ENCODE measurements around the gene VAMP3.
"Not testable (repeated sequence)": the region's sequence is repeated elsewhere in the genome, so short reads cannot be mapped to it uniquely, and the experiment has no call there.

Gene VAMP3

DNA sequence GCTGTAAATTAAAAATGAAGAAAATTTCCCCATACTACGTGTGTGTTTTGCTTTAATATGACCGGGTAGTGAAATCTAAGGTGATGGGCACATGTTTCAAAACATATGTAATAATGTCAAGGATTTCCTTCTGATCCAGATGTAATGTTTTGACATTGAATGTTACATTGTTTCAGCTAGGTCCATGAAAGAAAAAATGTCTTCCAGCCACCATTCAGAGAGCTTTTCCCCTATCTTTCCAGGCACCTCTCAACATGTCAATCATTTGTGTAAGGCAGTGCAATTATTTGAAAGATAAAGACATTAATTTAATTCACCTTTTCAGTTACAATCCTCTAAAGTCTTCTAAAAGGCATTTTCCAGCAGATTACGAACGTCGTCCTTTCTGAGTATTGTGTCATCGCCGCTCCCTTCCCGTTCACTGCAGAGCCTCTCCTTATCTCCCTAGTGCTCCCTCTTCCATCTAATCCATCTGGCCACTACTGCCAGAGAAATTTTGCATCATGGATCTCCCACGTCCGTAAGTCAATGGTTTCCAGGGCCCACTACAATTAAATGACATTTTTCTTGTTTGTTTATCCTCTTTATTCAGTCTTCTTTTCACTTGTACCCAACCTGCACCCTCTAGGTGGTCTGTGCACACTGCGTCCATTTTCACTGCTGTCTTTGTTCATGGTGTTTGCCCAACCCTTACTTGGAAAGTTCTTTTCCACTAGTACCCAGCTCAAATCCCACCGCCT, 1.3 kb upstream of the VAMP3 start:
- DNase-seq = no peak

DNA sequence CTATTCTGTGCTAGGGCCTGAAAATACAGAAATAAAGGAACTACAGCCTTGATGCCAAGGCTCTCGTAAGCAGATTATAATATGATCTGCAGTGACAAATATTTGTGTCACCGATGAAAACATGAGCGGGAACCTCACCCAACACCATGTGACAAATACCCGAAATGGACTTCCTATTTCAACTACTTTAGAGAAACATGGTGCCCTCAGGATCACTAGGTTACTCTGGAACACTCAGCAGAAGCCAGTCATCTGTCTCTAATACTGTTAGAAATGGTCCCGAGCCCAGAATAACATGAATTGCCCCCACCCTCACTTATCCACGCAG, 463 bp upstream of the VAMP3 start:
- DNase-seq = peak; percentile 28

DNA sequence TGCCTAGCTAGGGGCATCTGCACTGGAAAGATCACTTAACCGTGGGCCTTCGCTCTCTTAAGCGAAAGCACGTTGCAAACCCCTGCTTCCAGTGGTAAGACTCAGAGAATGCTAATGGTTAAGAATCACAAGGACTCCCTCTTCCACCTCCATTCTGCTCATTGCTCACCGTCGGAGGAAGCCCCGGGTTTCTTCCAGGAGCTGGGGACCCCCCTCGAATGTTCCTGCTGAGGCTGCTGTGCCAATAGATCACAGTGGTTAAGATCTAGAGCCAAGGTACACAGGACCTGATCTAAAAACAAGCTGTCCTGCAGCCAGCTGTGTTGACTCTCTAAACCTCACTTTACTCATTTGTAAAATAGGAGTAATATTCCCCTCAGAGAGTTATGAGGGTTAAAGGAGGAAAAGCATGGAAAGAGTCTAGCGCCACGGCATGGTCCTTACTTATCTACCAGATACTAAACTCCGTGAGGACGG, 765 bp downstream of the VAMP3 start:
- no peak for DNase-seq

DNA sequence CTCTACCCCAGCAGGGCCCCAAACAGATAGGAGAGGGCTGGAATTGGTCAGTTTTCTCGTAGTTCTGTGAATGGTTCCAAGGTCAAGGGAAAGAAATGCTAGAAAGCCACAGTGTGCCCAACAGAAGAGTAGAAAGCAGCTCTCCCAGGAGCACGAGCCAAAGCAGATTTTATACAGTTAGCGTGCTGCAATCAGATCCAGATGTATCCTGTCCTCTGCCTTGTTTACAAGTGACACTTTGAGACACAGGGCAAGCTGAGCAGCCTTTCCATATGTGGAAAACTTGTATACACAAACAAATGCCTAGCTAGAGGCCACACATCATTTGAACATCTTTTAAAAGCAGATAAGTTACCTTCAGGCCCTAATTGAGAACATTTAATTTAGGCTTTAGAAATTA, 6.5 kb downstream of the VAMP3 start:
- DNase-seq = no peak

DNA sequence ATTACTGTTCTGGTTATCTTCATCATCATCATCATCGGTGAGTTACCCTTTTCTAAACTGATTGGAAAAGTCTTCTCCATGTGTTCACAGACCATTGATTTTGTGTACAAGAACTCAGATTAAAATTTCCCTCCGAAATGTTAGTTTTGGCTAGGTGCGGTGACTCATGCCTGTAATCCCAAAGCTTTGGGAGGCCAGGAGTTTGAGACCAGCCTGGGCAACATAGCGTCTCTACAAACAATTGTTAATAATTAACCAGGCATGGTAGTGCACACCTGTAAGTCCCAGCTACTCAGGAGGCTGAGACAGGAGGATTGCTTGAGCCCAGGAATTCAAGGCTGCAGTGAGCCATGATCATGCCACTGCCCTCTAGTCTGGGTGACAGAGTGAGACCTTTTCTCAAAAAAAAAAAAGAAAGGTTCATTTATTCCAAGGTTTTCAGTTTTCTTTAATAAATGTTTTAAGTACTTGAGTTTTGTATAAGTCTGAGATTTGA, 7.1 kb downstream of the VAMP3 start:
- DNase-seq = no peak

DNA sequence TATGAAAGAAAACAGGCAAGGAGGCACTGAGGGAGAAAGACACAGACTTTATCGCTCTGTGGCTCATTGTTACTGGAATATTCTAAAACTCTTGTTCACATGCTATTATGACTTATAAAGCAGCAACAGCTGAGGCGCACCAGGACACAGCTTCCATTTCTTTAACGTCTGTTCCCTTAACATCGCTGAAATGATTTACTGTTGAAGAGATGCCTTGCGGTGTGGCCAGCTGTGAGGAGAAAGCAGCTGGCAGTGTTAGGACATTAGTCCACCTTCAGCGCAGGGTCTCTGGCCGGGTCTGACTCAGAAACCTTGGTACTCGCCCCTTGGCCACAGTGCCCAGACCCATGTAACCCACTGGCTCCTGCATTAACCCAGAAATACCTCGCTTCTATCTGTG, 9.9 kb downstream of the VAMP3 start:
- no peak for DNase-seq

DNA sequence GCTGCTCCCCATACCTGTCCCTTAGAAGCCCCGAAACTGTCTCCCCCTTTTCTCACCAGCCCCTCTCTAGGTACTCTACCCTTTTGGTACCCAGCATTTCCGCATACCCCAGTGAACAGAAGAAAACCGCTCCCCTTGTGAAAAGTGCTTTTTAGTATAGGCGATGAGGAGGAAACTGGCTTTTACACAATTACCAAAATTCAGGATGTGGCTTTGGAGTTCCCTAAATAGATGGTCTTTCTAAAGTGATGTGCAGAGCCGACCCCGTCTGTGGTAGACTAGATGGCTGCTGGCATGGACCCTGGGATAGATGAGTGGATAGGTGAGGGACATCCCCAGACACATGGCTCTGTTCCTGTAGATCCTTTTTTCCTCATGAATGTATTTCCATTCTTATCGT, 10.4 kb downstream of the VAMP3 start:
- DNase-seq = no peak

DNA sequence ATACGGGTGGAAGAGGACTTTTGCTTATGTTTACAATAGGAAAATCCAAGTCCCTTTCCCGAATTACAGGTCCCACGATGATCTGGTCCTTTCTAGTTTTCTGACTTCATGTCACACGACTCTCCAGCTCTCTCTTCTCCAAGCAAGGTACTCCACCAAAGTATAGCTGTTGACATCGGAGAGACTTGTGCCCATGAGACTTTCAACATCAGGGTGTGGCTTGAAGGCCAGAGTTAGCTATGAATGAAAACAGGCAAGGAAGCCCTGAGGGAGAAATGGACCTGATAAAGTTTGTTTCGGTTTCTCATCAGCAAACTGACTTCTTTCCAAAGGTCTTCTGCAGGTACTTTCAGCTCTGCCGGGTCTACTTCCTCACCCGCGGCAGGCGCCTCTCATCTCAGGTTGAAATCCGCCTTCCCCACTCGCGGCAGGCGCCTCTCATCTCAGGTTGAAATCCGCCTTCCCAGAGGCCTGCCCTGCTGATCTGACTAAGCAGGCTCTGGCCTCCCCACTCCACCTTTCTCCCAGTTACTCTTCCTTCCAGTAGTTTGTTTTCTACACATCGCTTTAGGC, 10.9 kb downstream of the VAMP3 start:
- DNase-seq = peak; percentile 21

DNA sequence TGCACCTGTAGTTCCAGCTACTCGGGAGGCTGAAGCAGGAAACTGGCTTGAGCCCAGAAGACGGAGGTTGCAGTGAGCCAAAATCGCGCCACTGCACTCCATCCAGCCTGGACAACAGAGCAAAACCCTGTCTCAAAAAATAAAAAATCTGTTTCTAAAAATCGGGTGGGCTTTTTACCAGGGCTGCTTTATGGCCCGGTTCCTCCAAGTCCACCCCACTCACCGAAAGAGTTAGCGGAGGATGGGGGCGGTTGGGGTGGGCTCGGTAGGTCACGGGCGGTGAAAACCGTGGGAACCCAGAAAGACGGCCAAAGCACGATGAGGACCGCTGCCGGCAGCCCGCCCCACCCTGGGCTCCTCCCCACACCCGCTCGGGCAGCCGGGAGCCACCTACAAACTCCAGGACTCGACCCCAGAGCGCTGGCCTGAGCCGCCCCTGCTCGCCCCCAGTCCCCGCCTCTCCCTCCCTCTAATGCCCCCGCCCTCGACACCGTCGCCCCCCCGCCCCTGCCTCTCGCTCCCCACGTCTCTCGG, 12.1 kb downstream of the VAMP3 start:
- no peak for DNase-seq

DNA sequence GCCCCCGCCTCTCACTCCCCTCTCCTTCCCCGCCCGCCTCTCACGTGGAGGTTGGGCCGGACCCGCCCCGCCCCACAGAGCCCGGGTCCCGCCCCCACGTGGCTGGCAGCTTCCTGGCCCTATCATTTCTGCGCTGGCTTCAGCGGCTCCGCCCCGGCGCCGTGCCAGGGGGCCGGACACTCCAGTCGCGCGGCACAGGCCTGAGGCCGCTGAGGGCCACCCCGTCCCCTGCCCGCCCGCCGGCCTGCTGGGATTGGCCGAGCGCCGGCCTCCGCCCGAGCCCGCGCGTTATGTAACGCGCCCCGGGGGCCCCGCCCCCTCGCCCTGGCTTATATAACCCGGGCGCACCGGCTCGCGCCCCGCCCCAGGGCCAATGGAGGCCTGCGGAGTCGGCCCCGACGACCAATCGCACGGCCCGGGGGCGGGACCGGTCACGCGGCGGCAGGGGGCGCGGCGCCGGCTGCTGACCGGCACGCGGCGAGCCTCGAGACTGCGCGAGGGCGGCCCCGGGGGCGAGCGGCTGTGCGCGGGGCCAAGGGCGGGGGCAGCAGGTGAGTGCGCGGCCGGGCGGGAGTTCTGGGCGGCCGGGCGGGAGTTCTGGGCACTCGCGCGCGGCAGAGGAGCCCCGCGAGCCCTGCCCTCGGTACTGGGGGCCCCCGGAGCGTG, 12.9 kb downstream of the VAMP3 start, which contains the start of gene PER3:
PER3 (plus strand) TSS at position 466 of the 666 bp plus-strand sequence. CDS start 587 bp downstream, outside the sequence.
- DNase-seq = peak; percentile 95

DNA sequence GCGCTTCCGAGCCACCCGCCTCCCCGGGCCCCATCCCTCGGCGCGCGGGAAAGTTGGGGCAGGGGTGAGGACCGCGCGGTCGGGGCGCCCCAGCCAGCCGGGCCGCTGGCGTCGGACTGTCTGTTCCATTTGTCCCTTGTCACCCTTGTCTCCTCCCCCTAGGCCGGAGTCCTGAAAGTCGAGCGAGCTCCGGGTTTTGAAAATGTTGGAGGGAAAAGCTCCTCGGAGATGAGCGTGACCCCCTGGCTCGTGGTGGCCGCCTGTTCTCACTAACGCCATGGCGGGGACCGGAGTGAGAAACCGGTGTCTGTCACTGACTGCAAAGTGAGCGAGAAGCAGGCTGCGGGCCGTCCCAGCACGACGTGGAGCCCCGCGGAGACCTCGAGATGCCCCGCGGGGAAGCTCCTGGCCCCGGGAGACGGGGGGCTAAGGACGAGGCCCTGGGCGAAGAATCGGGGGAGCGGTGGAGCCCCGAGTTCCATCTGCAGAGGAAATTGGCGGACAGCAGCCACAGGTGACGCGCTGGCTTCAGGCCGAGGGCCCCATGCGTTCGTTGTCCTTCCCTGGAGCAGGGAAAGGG, 13.5 kb downstream of the VAMP3 start:
- DNase-seq = no peak

DNA sequence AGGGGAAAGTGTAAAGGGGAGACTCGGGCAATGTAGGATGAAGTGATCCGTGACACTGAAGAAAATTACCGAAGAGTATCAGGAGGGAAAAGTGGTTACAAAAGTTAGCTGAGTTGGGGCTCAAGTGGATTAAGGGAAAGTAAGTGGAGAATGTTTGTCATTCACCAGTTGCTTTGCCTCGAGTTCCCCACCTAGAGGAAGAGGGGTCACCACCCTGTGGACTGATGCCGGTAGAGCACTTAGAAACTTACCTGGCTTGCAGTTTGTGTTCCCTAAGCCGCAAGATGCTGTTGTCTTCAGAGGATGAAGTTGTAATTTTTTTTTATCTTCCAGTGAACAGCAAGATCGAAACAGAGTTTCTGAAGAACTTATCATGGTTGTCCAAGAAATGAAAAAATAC, 14.0 kb downstream of the VAMP3 start:
- no peak for DNase-seq

DNA sequence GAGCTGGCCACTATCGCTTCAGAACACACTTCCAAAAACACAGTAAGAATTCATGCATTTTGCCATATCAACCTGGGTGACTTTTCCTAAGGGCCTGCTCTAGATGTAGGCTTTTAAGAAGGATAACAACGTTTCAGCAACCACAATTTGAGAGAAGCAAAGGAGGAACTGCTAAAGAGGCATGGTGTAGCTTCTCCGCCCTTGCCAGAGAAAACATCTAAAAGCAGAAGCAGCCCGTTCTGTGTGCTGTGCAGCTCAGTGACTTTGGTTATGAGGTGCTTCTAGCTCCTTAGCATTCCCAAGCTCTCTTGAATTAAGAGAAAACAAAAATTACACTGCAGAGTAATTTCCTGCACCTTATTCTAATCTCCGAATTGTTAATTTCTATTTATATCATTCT, 15.7 kb downstream of the VAMP3 start:
- no peak for DNase-seq

DNA sequence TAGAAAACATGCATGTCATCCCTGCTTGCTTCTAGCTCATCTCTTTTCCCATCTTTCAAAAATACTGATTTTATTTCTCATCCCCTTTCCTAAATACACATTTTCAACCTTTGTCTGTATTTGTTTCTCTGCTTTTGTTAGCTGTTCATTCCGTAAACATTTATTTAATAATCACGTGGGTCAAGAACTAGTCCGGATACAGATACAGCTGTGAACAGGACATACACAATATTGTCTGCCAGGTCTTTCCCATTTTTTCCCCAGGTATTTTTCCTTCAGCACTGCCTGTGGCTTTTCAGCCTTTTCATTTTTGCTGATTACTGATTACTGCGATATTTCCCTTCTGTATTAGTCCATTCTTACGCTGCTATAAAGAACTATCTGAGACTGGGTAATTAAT, 18.7 kb downstream of the VAMP3 start:
- DNase-seq = no peak

DNA sequence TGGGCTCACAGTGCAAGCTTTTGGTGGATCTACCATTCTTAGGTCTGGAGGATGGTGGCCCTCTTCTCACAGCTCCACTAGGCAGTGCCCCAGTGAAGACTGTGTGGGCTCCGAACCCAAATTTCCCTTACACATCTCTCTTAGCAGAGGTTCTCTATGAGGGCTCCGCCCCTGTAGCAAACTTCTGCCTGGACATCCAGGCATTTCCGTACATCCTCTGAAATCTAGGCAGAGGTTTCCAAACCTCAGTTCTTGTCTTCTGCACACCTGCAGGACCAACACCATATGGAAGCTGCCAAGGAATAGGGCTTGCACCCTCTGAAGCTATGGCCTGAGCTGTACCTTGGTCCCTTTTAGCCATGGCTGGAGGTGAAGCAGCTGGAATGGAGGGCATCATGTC, 19.9 kb downstream of the VAMP3 start:
- not testable (repeated sequence) for DNase-seq

DNA sequence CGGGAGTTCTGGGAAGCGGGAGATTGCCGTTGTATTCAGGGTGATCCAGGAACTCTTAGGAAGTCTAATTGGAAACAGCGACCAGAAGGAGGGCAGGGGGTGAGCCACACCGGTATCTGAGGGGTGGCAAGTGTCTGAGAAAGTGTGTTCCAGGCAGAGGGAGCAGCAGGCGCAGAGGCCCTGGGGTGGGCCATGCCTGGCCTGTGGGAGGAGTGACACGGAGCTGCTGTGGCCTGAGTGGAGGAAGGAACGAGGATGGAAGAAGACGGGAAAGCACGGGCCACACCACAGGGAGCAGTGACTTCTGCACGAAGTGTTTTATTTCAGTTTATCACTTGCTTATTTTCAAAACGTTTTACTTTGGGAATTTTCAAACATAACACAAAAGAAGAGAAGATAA, 24.3 kb downstream of the VAMP3 start:
- DNase-seq = no peak

DNA sequence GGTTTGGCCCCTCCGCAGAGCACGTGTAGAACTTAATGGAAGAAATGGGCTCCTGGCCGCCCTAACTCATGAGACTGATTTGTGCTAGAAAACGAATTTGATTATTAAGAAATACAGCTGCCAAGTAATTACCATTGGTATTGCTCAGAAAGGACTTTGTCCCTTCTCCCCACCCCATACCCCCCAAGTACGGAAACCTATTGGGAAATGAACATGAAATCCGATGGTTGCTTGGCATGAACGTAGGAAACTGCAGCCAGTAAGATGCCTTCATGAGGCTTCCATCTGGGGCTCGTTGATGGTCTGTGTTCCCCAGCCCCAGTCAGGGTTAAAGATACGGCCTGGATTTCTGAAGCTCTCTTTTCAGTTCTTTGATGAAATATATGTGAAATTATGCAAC, 34.4 kb downstream of the VAMP3 start:
- DNase-seq = no peak

DNA sequence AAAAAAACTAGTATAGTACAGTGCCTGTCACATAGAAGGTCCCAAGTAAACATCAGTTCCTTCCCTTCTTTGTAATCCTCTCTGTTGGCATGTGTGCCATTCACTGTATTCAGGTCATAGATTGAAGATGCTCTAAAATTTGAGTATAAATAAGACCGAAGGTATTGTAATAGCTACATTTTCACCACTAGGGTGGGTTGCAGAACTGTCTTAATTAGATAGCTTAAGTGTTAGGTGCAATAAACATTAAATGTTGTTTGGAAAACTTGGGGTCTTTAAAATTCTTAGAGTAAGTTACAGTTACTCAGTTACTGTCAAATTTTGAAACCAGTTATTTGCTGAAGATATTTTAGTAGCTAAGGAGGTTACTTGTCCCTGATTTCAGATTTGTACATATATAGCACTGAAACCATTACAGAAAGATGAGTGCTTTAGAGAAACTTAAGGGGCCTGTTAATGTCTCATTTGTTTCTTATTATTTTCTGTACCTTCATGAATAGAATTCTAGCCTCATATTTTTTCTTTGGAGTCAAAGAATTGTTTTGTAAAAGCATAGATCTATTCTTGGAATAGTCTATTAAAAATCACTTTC, 37.3 kb downstream of the VAMP3 start:
- no peak for DNase-seq

DNA sequence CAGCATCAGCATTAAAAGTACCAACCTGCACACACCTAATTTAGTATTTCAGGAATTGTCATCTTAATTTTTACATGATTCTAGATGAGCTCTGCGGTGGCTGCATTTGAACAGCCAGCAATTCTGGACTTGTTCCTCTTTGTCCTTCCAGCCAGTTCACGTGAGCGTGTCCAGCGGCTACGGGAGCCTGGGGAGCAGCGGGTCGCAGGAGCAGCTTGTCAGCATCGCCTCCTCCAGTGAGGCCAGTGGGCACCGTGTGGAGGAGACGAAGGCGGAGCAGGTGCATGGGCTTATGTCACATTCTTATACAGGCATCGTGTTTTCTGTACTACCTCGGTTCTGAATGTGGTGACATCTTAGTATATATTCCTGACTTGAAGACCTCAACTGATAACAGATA, 38.6 kb downstream of the VAMP3 start:
- DNase-seq = no peak

DNA sequence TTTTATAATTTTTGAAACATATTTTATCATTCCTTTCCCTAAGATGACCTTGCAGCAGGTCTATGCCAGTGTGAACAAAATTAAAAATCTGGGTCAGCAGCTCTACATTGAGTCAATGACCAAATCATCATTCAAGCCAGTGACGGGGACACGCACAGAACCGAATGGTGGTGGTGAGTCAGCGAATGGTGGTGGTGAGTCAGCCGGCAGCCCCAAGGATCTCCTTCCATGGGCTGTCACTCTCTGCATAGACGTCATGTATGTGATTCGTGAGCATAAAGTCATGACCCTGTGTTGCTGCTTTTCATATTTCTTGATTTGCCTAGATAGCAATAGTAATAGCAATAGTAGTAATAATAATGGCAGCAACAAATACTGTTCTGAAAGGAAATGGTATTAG, 39.3 kb downstream of the VAMP3 start:
- peak; percentile 4 for DNase-seq

DNA sequence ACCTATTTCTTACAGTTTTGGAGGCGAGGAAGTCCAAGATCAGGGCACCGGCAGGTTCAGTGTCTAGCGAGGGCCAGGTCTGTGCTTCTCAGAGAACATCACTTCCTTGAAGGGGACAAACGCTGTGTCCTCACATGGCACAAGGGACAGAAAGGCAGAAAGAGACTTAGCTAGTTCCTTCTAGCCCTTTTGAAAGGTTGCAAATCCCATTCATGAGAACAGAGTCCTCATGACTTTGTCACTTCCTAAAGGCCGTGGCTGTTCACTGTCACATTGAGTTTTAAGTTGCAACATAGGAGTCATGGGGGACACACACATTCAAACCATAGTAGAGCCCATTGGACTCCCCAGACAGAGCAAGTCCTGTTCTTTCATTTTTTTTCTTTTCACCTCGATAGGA, 40.4 kb downstream of the VAMP3 start:
- DNase-seq = no peak

DNA sequence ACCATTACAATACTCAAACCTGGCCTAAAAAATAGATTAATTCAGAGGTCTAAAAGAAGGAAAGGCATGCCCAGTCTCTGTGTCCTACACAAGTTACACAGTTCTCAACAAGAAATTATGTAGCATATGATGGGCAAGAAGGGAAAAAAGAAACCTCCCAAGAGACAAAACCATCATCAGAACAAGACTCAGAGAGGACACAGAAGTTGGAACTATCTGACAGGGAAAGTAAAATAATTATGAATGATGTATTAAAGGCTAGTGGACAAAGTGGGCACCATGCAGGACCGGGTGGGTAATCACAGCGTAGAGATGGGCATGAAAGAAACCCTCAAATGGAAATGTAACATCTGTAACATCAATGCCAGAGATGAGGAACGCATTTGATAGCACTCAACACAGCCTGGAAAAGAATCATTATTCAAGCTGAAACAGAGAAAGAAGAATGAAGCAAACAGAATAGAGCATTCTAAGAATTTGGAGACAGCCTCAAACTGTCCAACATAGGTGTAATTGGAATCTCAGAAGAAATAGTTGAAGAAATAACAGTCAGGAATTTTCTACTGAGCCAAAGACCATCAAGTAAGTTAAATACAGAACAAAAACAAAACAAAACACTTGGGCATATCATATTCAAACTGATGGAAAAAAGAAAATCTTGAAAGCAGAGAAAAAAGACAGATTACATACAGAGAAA, 42.7 kb downstream of the VAMP3 start:
- no peak for DNase-seq

DNA sequence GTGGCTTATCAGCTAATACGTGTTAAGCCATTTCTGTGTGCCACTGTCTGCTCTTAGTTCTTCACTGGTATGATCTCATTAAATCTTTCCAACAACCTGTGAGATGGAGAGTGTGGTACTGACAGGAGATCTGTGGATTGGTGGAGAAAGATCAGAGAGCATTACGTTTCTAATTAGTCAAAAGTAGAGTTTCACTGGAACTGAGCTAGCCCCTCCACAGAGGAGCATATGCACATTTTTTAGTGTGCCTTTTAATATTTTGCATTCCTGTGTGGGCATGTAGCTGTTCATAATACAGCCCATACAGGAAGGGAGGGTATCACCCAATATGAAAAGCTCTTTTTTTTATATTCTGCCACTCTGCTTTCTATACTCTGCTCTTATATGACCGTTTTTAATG, 50.2 kb downstream of the VAMP3 start:
- DNase-seq = no peak

All from CD4-positive, alpha-beta T cell treated with Interferon gamma for 1 hour (primary cell).